Measurements from ENCODE around the gene ZNF239.

The ZNF239 gene

GRCh38 chr10:43524434-43525247 is 49.8 kb downstream of the ZNF239 start:
- Histone ChIP-seq H3K4me3 (no peak overlapping the region), H3K27ac (no peak overlapping the region)
- TF ChIP-seq CTCF (IDR thresholded peaks at IDR 0.05): no peak
- DNase-seq (ENCODE audit: low spot score): no peak
